Measurements from ENCODE around the gene C14orf93. TPM values are rescaled to one million over a fixed set of nuclear protein-coding genes. Genes with fewer than 3 reads are reported as not detected.
A peak's percentile ranks its signal among the peaks of the same experiment; 100 is the strongest.

The C14orf93 gene
- polyA plus RNA-seq (2011; rRNA removed) (7.8 and 8.4 TPM in 2 replicates), polyA minus RNA-seq (2011; rRNA and poly(A)+ RNA removed) (9.9 and 18.3 TPM in 2 replicates)

GRCh38 chr14:23009939-23010726 lies at the start of gene C14orf93:
Gene C14orf93 (minus strand): TSS chr14:23010143. CDS start chr14:22999023, 11,120 bp downstream.
- peak within 1 kb of the TSS; percentile 57 for H3K4me3 ChIP-seq (ENCODE audit: low read depth, low read length)
- no peak within 1 kb of the TSS for H3K27ac ChIP-seq (ENCODE audit: low read depth, low read length)
- H3K27me3 ChIP-seq (ENCODE audit: control insufficient read depth, insufficient read depth, low read length): no peaks in the 10 kb centered on the region
- H3K9me3 ChIP-seq (ENCODE audit: control insufficient read depth, insufficient read depth, low read length): no peaks in the 10 kb centered on the region
- ChIA-PET POLR2A (no interaction called here), CTCF (interaction anchor here (1.4 to 1.7 kb wide), 2 partner anchors 24 to 59 kb away, joined by 4 to 7 read pairs; no protein-coding TSS in a partner anchor)
- TF ChIP-seq, protein P1, sequence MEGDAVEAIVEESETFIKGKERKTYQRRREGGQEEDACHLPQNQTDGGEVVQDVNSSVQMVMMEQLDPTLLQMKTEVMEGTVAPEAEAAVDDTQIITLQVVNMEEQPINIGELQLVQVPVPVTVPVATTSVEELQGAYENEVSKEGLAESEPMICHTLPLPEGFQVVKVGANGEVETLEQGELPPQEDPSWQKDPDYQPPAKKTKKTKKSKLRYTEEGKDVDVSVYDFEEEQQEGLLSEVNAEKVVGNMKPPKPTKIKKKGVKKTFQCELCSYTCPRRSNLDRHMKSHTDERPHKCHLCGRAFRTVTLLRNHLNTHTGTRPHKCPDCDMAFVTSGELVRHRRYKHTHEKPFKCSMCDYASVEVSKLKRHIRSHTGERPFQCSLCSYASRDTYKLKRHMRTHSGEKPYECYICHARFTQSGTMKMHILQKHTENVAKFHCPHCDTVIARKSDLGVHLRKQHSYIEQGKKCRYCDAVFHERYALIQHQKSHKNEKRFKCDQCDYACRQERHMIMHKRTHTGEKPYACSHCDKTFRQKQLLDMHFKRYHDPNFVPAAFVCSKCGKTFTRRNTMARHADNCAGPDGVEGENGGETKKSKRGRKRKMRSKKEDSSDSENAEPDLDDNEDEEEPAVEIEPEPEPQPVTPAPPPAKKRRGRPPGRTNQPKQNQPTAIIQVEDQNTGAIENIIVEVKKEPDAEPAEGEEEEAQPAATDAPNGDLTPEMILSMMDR (IDR thresholded peaks at IDR 0.05; ENCODE audit: low read depth, low read length): no peak
- no peak for DNase-seq (ENCODE audit: low read depth, low spot score)

DNA sequence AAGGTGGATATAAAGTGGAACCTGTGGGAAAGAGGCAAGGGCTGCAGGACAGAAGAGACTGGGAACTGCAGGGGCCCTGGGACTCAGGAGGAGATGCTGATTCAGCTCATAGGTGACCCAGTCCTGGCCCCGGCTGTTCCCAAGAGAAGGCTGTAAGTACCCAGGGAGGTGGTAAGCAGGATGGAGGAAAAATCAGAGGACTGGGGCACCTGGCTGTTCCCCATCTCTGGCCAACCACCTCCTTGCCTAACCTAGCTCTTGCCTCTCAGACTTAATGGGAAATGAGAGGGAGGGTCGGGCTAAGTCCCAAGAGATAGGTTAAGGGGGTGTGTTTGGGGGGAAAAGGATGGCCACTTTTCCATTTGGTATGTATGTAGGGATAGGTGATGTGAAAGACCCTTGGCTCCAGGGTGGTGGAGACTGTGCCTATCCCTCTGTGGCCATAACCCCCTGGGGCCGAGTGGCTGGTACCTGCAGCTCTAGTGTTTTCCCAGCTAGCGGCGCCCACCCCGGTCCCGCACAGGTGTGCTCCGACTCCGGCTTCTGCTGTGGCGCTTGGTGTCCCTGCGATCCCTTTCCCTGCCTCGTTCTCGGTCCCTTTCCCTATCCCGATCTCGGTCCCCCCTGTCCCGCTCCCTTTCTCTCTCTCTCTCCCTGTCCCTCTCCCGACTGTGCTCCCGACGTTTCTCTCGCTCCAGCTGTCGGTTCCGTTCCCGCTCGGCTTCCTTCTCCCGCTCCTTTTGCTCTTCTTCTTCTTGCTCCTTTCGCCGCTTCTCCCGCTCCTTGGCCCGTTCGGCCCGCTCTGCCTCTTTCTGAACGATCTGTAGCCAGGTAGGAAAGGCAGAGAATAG lies 48.9 kb upstream of the C14orf93 start:
- CTCF ChIA-PET: interaction anchor here (0.5 to 12.0 kb wide), 29 partner anchors 10 to 503 kb away, joined by 3 to 262 read pairs (median 5); partner anchors contain the start of genes ACIN1, AJUBA, DAD1 and PRMT5
- no peak for DNase-seq (ENCODE audit: low read depth, low spot score)
- POLR2A ChIA-PET: interaction anchor here (0.6 to 2.1 kb wide), 10 partner anchors 10 to 130 kb away, joined by 3 to 17 read pairs (median 7); partner anchors contain the start of genes ACIN1, C14orf119, PRMT5 and PSMB11
- Histone ChIP-seq H3K27ac (ENCODE audit: low read depth, low read length) (peak overlapping the region; percentile 11), H3K9me3 (ENCODE audit: control insufficient read depth, insufficient read depth, low read length) (no peaks in the 10 kb centered on the region), H3K27me3 (ENCODE audit: control insufficient read depth, insufficient read depth, low read length) (no peaks in the 10 kb centered on the region), H3K4me3 (ENCODE audit: low read depth, low read length) (no peak overlapping the region)
- TF ChIP-seq, protein P1 (IDR thresholded peaks at IDR 0.05; ENCODE audit: low read depth, low read length): no peak

GRCh38 chr14:23057757-23058653 lies 48.1 kb upstream of the C14orf93 start:
- POLR2A ChIA-PET: interaction anchor here (0.6 to 2.1 kb wide), 12 partner anchors 11 to 129 kb away, joined by 3 to 17 read pairs (median 6); partner anchors contain the start of genes ACIN1, C14orf119, PRMT5 and PSMB11
- TF ChIP-seq, protein P1 (IDR thresholded peaks at IDR 0.05; ENCODE audit: low read depth, low read length): peak; percentile 96
- DNase-seq (ENCODE audit: low read depth, low spot score): peak; percentile 45
- peak overlapping the region; percentile 61 for H3K4me3 ChIP-seq (ENCODE audit: low read depth, low read length)
- H3K27ac ChIP-seq (ENCODE audit: low read depth, low read length): peak overlapping the region; percentile 52
- H3K9me3 ChIP-seq (ENCODE audit: control insufficient read depth, insufficient read depth, low read length): no peaks in the 10 kb centered on the region
- no peaks in the 10 kb centered on the region for H3K27me3 ChIP-seq (ENCODE audit: control insufficient read depth, insufficient read depth, low read length)
- CTCF ChIA-PET: interaction anchor here (0.6 to 12.0 kb wide), 29 partner anchors 9 to 502 kb away, joined by 3 to 262 read pairs (median 5); partner anchors contain the start of genes ACIN1, AJUBA, C14orf119 and DAD1

DNA sequence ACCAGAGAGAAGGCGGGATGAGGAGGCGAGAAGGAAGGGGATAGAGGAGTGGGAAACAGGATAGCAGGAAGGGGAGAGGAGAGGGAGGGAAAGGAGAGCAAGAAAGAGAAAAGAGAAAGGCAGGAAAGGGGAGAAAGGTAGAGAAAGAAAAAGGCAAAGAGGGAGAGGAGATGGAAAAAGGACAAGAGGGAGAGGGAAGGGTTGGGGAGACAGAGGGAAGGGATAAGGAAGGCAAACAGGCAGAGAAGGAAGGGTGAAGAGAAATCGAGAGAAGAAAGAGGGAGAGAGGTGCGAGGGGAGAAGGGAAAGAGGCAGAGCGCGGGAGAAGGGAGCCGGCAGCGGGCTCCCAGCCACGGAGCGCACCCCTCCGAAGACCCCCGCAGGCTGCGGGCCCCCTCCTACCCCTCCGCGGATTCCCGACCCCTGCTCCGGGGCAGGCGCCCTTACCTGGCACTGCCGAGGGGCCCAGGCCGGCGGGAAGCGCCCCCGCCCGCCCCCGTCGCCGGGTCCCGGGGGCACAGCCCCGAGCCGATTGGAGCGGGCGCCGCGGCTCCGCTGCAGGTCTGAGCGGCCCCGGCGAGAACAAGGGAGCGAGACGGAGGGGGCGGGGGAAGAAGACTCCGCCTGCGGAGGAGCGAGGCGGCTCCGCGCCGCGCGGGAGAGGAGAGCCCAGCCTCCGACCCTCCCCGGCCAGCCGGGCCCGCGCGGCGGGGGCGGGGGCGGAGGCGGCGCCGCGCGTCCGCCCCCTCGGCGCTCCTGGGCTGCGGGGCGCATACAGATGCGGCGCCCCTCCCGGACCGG lies 47.2 kb upstream of the C14orf93 start, which contains the start of gene CDH24:
CDH24 (minus strand) TSS at position 565 of the 801 bp plus-strand sequence. CDS start 1,787 bp downstream, outside the sequence.
- Histone ChIP-seq H3K27ac (ENCODE audit: low read depth, low read length) (peak within 1 kb of the TSS; percentile 52), H3K27me3 (ENCODE audit: control insufficient read depth, insufficient read depth, low read length) (no peaks in the 10 kb centered on the region), H3K9me3 (ENCODE audit: control insufficient read depth, insufficient read depth, low read length) (no peaks in the 10 kb centered on the region), H3K4me3 (ENCODE audit: low read depth, low read length) (peak within 1 kb of the TSS; percentile 61)
- POLR2A ChIA-PET: interaction anchor here (0.6 to 2.1 kb wide), 12 partner anchors 11 to 128 kb away, joined by 3 to 17 read pairs (median 4); partner anchors contain the start of genes ACIN1, C14orf119, PRMT5 and PSMB11
- CTCF ChIA-PET: interaction anchor here (0.6 to 12.0 kb wide), 45 partner anchors 8 to 502 kb away, joined by 3 to 262 read pairs (median 5); partner anchors contain the start of genes ACIN1, AJUBA, C14orf119 and PRMT5
- TF ChIP-seq, protein P1 (IDR thresholded peaks at IDR 0.05; ENCODE audit: low read depth, low read length): no peak
- no peak for DNase-seq (ENCODE audit: low read depth, low spot score)
